Measurements from ENCODE around the gene MBD4.
"Not testable (repeated sequence)": the region's sequence is repeated elsewhere in the genome, so short reads cannot be mapped to it uniquely, and the experiment has no call there.

Gene MBD4

GRCh38 chr3:129393271-129393670, 46.5 kb downstream of the MBD4 start:
- H3K4me3 ChIP-seq (IDR thresholded peaks at IDR 0.05; ENCODE audit: insufficient read depth, low read depth, low read length): no peak overlapping the region
- TF ChIP-seq CTCF (conservative IDR thresholded peaks at IDR 0.05; ENCODE audit: low read depth, low read length): no peak
- H3K36me3 ChIP-seq (ENCODE audit: insufficient read depth): no peaks in the 10 kb centered on the region; the same call in 1 of the 2 replicates
- H3K27ac ChIP-seq: no peak overlapping the region
- peaks cover 15% of the 10 kb centered on the region for H3K79me2 ChIP-seq (ENCODE audit: insufficient read depth, low read depth)
- no peak overlapping the region for H3K9ac ChIP-seq
- H3K4me2 ChIP-seq: no peak overlapping the region
- H3K4me1 ChIP-seq (ENCODE audit: low read depth, poor library complexity, severe bottlenecking): peaks cover 6% of the 10 kb centered on the region
- H2AFZ ChIP-seq (ENCODE audit: low read depth): no peak overlapping the region
- no peaks in the 10 kb centered on the region for H3K27me3 ChIP-seq (ENCODE audit: insufficient read depth, low read depth)
- H4K20me1 ChIP-seq (ENCODE audit: insufficient read depth): no peaks in the 10 kb centered on the region

GRCh38 chr3:129392106-129392887, 47.5 kb downstream of the MBD4 start:
- not testable (repeated sequence) for H3K27me3 ChIP-seq (ENCODE audit: insufficient read depth, low read depth); H3K4me2 ChIP-seq; H3K27ac ChIP-seq; H3K4me1 ChIP-seq (ENCODE audit: low read depth, poor library complexity, severe bottlenecking); H3K9ac ChIP-seq; H3K4me3 ChIP-seq (IDR thresholded peaks at IDR 0.05; ENCODE audit: insufficient read depth, low read depth, low read length); H4K20me1 ChIP-seq (ENCODE audit: insufficient read depth); H3K36me3 ChIP-seq (ENCODE audit: insufficient read depth); H2AFZ ChIP-seq (ENCODE audit: low read depth); H3K79me2 ChIP-seq (ENCODE audit: insufficient read depth, low read depth)

- H4K20me1 ChIP-seq (ENCODE audit: insufficient read depth); H3K4me2 ChIP-seq; H3K4me3 ChIP-seq (IDR thresholded peaks at IDR 0.05; ENCODE audit: insufficient read depth, low read depth, low read length); H2AFZ ChIP-seq (ENCODE audit: low read depth); H3K79me2 ChIP-seq (ENCODE audit: insufficient read depth, low read depth); H3K27me3 ChIP-seq (ENCODE audit: insufficient read depth, low read depth); H3K9ac ChIP-seq; H3K36me3 ChIP-seq (ENCODE audit: insufficient read depth); H3K27ac ChIP-seq; H3K4me1 ChIP-seq (ENCODE audit: low read depth, poor library complexity, severe bottlenecking): not testable (repeated sequence)
Measured at GRCh38 chr3:129391583-129391982, 48.2 kb downstream of the MBD4 start.

- Histone ChIP-seq H3K27ac (no peak overlapping the region), H3K4me2 (no peak overlapping the region), H3K36me3 (ENCODE audit: insufficient read depth) (no peaks in the 10 kb centered on the region; the same call in 1 of the 2 replicates), H3K4me3 (IDR thresholded peaks at IDR 0.05; ENCODE audit: insufficient read depth, low read depth, low read length) (no peak overlapping the region), H3K4me1 (ENCODE audit: low read depth, poor library complexity, severe bottlenecking) (no peaks in the 10 kb centered on the region), H3K79me2 (ENCODE audit: insufficient read depth, low read depth) (no peaks in the 10 kb centered on the region; the same call in 1 of the 2 replicates), H2AFZ (ENCODE audit: low read depth) (no peak overlapping the region), H3K27me3 (ENCODE audit: insufficient read depth, low read depth) (no peaks in the 10 kb centered on the region), H3K9ac (no peak overlapping the region), H4K20me1 (ENCODE audit: insufficient read depth) (no peaks in the 10 kb centered on the region)
- no peak for TF ChIP-seq CTCF (conservative IDR thresholded peaks at IDR 0.05; ENCODE audit: low read depth, low read length)
Measured at GRCh38 chr3:129389572-129389937, 50.2 kb downstream of the MBD4 start.

GRCh38 chr3:129388791-129389571, 50.8 kb downstream of the MBD4 start:
- H3K9ac ChIP-seq; H3K4me3 ChIP-seq (IDR thresholded peaks at IDR 0.05; ENCODE audit: insufficient read depth, low read depth, low read length); H4K20me1 ChIP-seq (ENCODE audit: insufficient read depth); H3K4me2 ChIP-seq; H3K36me3 ChIP-seq (ENCODE audit: insufficient read depth); H3K27ac ChIP-seq; H3K4me1 ChIP-seq (ENCODE audit: low read depth, poor library complexity, severe bottlenecking); H3K27me3 ChIP-seq (ENCODE audit: insufficient read depth, low read depth); H3K79me2 ChIP-seq (ENCODE audit: insufficient read depth, low read depth); H2AFZ ChIP-seq (ENCODE audit: low read depth): not testable (repeated sequence)

Data from KMS-11 (cell line).